ENCODE measurements around the gene KANK2. TPM values are rescaled to one million over a fixed set of nuclear protein-coding genes. Genes with fewer than 3 reads are reported as not detected.
A peak's percentile ranks its signal among the peaks of the same experiment; 100 is the strongest.
"Not testable (repeated sequence)": the region's sequence is repeated elsewhere in the genome, so short reads cannot be mapped to it uniquely, and the experiment has no call there.

Gene KANK2
- total RNA-seq, 4 donors from 2014 or later = 177 to 241 (median 222) TPM

DNA sequence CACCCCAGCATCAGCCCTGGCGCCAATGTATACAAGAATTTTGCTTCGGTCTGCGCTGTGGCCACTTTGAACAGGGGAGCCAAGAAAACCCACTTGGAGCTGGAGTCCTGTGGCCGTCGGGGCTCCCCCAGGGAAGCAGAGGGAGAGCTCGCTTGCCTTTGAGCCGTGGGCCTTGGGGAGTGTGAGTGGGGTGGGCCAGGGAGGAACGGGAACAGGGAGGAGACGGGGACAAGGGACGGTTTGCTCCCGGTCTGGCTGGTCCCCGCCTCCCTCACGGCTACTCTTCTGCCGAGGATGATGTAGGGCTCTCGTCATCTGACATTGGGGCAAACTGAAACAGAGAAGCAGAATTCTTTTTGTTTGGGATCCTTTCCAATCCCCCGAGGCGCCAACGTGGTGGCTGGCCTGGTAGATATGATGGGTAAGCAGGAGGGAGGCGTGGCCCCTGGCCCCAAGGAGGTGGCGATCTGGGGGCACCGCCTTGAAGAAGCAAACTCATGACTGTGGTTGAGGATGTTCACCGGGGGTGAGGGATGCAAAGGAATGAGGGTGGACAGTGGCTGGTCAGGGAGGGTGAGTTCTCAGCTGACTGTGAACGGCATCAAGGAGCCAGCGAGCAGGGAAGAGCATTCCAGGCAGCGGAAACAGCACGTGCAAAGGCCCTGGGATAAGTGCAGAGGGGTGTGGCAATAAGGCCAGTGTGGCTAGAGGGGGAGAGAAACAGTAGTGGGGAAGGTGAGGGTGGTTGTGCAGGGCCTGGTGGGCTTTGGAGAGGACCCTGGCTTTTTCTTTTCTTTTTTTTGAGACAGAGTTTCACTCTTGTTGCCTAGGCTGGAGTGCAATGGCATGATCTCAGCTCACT, 30.8 kb downstream of the KANK2 start:
- H3K27ac ChIP-seq = peak overlapping the region; percentile 39 to 70 (median 57)
- TF ChIP-seq CTCF (IDR thresholded peaks at IDR 0.05) (no peak), POLR2A (IDR thresholded peaks at IDR 0.05) (no peak)
- peak in 1 of 2 donors; percentile 14 for DNase-seq
- no peaks in the 10 kb centered on the region for H3K27me3 ChIP-seq
- WGBS, 2 donors = 75 to 83% methylated on average over 26 of the region's 26 CpGs
- intact Hi-C loops (cut with DNase I) = no loop called here
- no peaks in the 10 kb centered on the region for H3K9me3 ChIP-seq
- H3K4me3 ChIP-seq (replicated peaks in 1 of 3) = no peak overlapping the region
- H3K36me3 ChIP-seq = peaks cover 32 to 39% of the 10 kb centered on the region in 2 donors
- H3K4me1 ChIP-seq = peaks cover 0 to 11% of the 10 kb centered on the region in 2 donors

DNA sequence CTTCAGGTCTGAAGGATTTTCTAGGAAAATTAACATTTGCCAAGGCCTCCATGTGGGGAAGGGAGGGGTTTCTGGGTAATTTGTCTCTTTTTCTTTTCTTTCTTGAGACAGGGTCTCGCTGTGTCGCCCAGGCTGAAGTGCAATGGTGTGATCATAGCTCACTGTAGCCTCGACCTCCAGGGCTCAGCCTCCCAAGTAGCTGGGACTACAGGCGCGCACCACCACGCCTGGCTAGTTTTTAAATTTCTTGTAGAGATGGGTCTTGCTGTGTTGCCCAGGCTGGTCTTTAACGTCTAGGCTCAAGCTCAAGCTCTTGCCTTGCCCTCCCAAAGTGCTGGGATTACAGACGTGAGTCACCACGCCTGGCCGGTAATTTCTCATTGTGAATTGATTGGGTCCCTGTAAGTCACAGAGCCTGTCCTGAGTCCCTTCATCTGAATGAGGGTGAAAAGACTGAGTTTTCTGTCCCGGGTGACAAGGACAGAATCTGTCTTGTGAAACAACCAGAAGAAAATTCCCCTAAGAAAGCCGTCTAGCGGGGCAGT, 31.8 kb downstream of the KANK2 start:
- H3K4me3 ChIP-seq (replicated peaks in 1 of 3) = no peak overlapping the region
- H3K4me1 ChIP-seq = peaks cover 0 to 11% of the 10 kb centered on the region in 2 donors
- intact Hi-C loops (cut with DNase I) = no loop called here
- peak overlapping the region; percentile 39 to 70 (median 57) for H3K27ac ChIP-seq
- peaks cover 23 to 30% of the 10 kb centered on the region in 2 donors for H3K36me3 ChIP-seq
- H3K9me3 ChIP-seq = no peaks in the 10 kb centered on the region
- no peaks in the 10 kb centered on the region for H3K27me3 ChIP-seq
- 78 to 88% methylated on average over 11 to 13 of the region's 13 CpGs for WGBS, 2 donors
- TF ChIP-seq CTCF (IDR thresholded peaks at IDR 0.05) (no peak), POLR2A (IDR thresholded peaks at IDR 0.05) (no peak)
- DNase-seq = no peak

GRCh38 chr19:11164879-11165406, 32.4 kb downstream of the KANK2 start:
- TF ChIP-seq POLR2A (IDR thresholded peaks at IDR 0.05) (no peak), CTCF (IDR thresholded peaks at IDR 0.05) (no peak)
- Histone ChIP-seq H3K27ac (peak overlapping the region in 2 of 3 donors; percentile 39 to 70), H3K9me3 (no peaks in the 10 kb centered on the region), H3K27me3 (no peaks in the 10 kb centered on the region), H3K36me3 (peaks cover 17 to 26% of the 10 kb centered on the region in 2 donors), H3K4me3 (replicated peaks in 1 of 3) (no peak overlapping the region), H3K4me1 (peaks cover 0 to 11% of the 10 kb centered on the region in 2 donors)
- DNase-seq = peak; percentile 30 to 35
- WGBS, 2 donors = 60 to 74% methylated on average over 17 of the region's 17 CpGs
- intact Hi-C loops (cut with DNase I) = no loop called here

- TF ChIP-seq POLR2A (IDR thresholded peaks at IDR 0.05) (no peak), CTCF (IDR thresholded peaks at IDR 0.05) (no peak)
- Histone ChIP-seq H3K4me3 (replicated peaks in 1 of 3) (no peak overlapping the region), H3K36me3 (peaks cover 10 to 20% of the 10 kb centered on the region in 2 donors)
Observed at GRCh38 chr19:11164296-11164695, 33.0 kb downstream of the KANK2 start.

DNA sequence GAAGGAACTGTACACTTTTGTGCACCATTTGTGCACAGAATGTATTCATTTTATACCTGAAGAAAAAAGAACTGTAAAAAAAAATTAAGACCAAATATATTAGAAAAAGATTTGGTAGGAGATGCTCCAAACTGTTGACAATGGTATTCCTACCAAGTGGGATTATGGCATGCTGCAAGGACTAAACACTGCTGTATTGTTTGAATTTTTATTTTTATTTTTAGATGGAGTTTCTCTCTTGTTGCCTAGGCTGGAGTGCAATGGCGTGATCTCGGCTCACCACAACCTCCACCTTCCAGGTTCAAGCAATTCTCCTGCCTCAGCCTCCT, 36.9 kb downstream of the KANK2 start:
- intact Hi-C loops (cut with DNase I); H3K27me3 ChIP-seq; H3K4me3 ChIP-seq (replicated peaks in 1 of 3); H3K36me3 ChIP-seq; H3K9me3 ChIP-seq; DNase-seq: not testable (repeated sequence)
- Histone ChIP-seq H3K4me1 (peaks cover 23 to 30% of the 10 kb centered on the region in 2 donors), H3K27ac (peak overlapping the region in 1 of 3 donors; percentile 15)
- WGBS, 2 donors = 96 to 97% methylated on average over 2 of the region's 2 CpGs

More at GRCh38 chr19:11164296-11164695, 33.0 kb downstream of the KANK2 start:
- WGBS, 2 donors = 69 to 79% methylated on average over 11 of the region's 11 CpGs
- no peaks in the 10 kb centered on the region for H3K9me3 ChIP-seq
- DNase-seq = no peak
- H3K27ac ChIP-seq = peak overlapping the region in 2 of 3 donors; percentile 39 to 70
- H3K4me1 ChIP-seq = peaks cover 0 to 11% of the 10 kb centered on the region in 2 donors
- H3K27me3 ChIP-seq = no peaks in the 10 kb centered on the region
- intact Hi-C loops (cut with DNase I) = no loop called here

Data from thyroid gland (tissue), 4 donors.